Lung (tissue), 16 donors: Measurements from ENCODE around the gene FAM228B. TPM values are rescaled to one million over a fixed set of nuclear protein-coding genes. Genes with fewer than 3 reads are reported as not detected.

ENCODE experiments used
- ATAC-seq: fragments of 200-7000 bp; cut with Tn5 transposase; one replicate; pipeline ENCODE4 v1.9.1; 2020; ENCODE audit warnings: moderate number of reproducible peaks; ENCODE audit not compliant: insufficient read depth, low FRiP score
- DNase-seq, 3 donors: peaks; one replicate each; pipeline ENCODE4 v3.0.0-alpha.2; 2013 to 2017
- H3K27ac ChIP-seq, 2 donors: one replicate each; pipeline ENCODE4 v1.5.1; 2013; ENCODE audit warnings: mild to moderate bottlenecking in 2 of 2, moderate library complexity in 2 of 2, control low read depth in 1 of 2, inconsistent platforms in 1 of 2, low read depth in 1 of 2, low read length in 1 of 2
- H3K27me3 ChIP-seq, 3 donors: one replicate each; pipeline ENCODE4 v1.5.1; 2013; ENCODE audit warnings: low read length in 2 of 3; ENCODE audit not compliant: control insufficient read depth in 3 of 3, insufficient read depth in 3 of 3
- H3K36me3 ChIP-seq, 4 donors: one replicate each; pipeline ENCODE4 v1.5.1; 2013; ENCODE audit warnings: low read length in 4 of 4, mild to moderate bottlenecking in 1 of 4, moderate library complexity in 1 of 4; ENCODE audit not compliant: control insufficient read depth in 4 of 4, insufficient read depth in 4 of 4
- H3K4me1 ChIP-seq, 5 donors: one replicate each; pipeline ENCODE4 v1.5.1; 2013; ENCODE audit warnings: low read length in 5 of 5, mild to moderate bottlenecking in 2 of 5, moderate library complexity in 1 of 5; ENCODE audit not compliant: control insufficient read depth in 5 of 5, insufficient read depth in 5 of 5
- H3K4me3 ChIP-seq: one replicate; pipeline ENCODE4 v1.5.1; 2013; ENCODE audit warnings: mild to moderate bottlenecking, control low read depth, moderate library complexity
- H3K9ac ChIP-seq, 2 donors: one replicate each; pipeline ENCODE4 v1.5.1; 2013; ENCODE audit warnings: low read length in 2 of 2, control low read depth in 1 of 2; ENCODE audit not compliant: insufficient read depth in 1 of 2
- H3K9me3 ChIP-seq, 4 donors: one replicate each; pipeline ENCODE4 v1.5.1; 2013; ENCODE audit warnings: low read length in 3 of 4, mild to moderate bottlenecking in 1 of 4, moderate library complexity in 1 of 4; ENCODE audit not compliant: control insufficient read depth in 4 of 4, insufficient read depth in 3 of 4
- CTCF ChIP-seq: IDR thresholded peaks from 2 replicates; pipeline ENCODE4 v1.5.1; 2012; ENCODE audit warnings: mild to moderate bottlenecking; ENCODE audit errors: control extremely low read depth, extremely low read depth
- WGBS, 2 donors: extraction: QIAGEN DNeasy Blood & Tissue Kit; methylation state at CpG; one replicate each; pipeline ENCODE4 v1.1.7; 2013; 5-methylcytosine and 5-hydroxymethylcytosine counted together
- long read RNA-seq, 5 donors: transcript quantifications; one replicate each; lab custom pipeline, GENCODE V29; 2026
- polyA plus RNA-seq, 2 donors: library from polyadenylated mRNA; stranded (reverse); fragments of 200-250 nt; gene quantifications; one replicate each; pipeline ENCODE4 v1.2.1, GENCODE V29; 2013
- total RNA-seq, 2 donors: library from RNA; depleted of rRNA in 1 of 2; stranded (reverse); fragments of >200 nt in 1 of 2; gene quantifications; one replicate each; pipeline ENCODE4 v1.2.1, GENCODE V29; 2014 to 2021
- donor health status: control.
- donor health status: control.
- donor health status: Bipolar disorder and iron deficiency.
- donor health status: healthy.
- donor health status: DM: yes; HTN: yes; CAD: no.

The FAM228B gene
- 10 to 100 TPM; 20.7 to 35.4 TPM for total RNA-seq
- 10 to 100 TPM in 1 of 2 donors, 1 to 10 TPM in 1; 5.0 to 23.3 TPM for polyA plus RNA-seq
- long read RNA-seq, donor 1, partial matches to known transcripts = 41 of 71 reads
- long read RNA-seq, donor 1, other reads (novel, unspliced or antisense) = 29 of 71 reads
- long read RNA-seq, donor 2 = 0 reads
- long read RNA-seq, donor 3, partial matches to known transcripts = 0 of 1 reads
- long read RNA-seq, donor 3, other reads (novel, unspliced or antisense) = 0 of 1 reads
- long read RNA-seq, donor 4 = 0 reads
- long read RNA-seq, donor 5, partial matches to known transcripts = 5 of 5 reads
- long read RNA-seq, donor 5, other reads (novel, unspliced or antisense) = 0 of 5 reads

GRCh38 chr2:24123195-24123921 lies at the start of gene FAM228B, which contains the start of gene PFN4:
Gene FAM228B, plus strand, starts transcription at chr2:24123469. Its CDS starts 893 bp downstream, at chr2:24124362.
Gene PFN4, minus strand, starts transcription at chr2:24123334. Its CDS starts 799 bp downstream, at chr2:24122535.
- peaks cover 0 to 6% (median 0%) of the 10 kb centered on the region in 4 donors for H3K36me3 ChIP-seq
- H3K9ac ChIP-seq = peak within 1 kb of the TSS; percentile 87 to 89
- no peak for TF ChIP-seq CTCF
- H3K27me3 ChIP-seq = no peaks in the 10 kb centered on the region
- peaks cover 0 to 43% (median 6%) of the 10 kb centered on the region in 5 donors for H3K4me1 ChIP-seq
- H3K27ac ChIP-seq = peak within 1 kb of the TSS; percentile 95 to 97
- DNase-seq = peak; percentile 90 to 94 (median 90)
- ATAC-seq = peak; percentile 96
- WGBS, 2 donors = 0 to 1% methylated on average over 78 to 103 of the region's 103 CpGs
- H3K4me3 ChIP-seq = peak within 1 kb of the TSS; percentile 81
- H3K9me3 ChIP-seq = peaks cover 0 to 3% (median 0%) of the 10 kb centered on the region in 4 donors

- Histone ChIP-seq H3K9me3 (no peaks in the 10 kb centered on the region), H3K4me3 (no peak overlapping the region), H3K27me3 (no peaks in the 10 kb centered on the region), H3K4me1 (peaks cover 0 to 18% (median 5%) of the 10 kb centered on the region in 5 donors), H3K36me3 (peaks cover 0 to 17% (median 13%) of the 10 kb centered on the region in 4 donors), H3K9ac (no peak overlapping the region), H3K27ac (no peak overlapping the region)
- no peak for DNase-seq
- 91 to 94% methylated on average over 6 of the region's 6 CpGs for WGBS, 2 donors
- ATAC-seq = no peak
- TF ChIP-seq CTCF = no peak
Observed at GRCh38 chr2:24073816-24074215, 49.5 kb upstream of the FAM228B start.

- H3K4me1 ChIP-seq = peaks cover 0 to 18% (median 5%) of the 10 kb centered on the region in 5 donors
- ATAC-seq (no peak), DNase-seq (no peak)
- no peak overlapping the region for H3K4me3 ChIP-seq
- no peaks in the 10 kb centered on the region for H3K27me3 ChIP-seq
- peaks cover under 1 to 24% (median 6%) of the 10 kb centered on the region in 4 donors for H3K36me3 ChIP-seq
- WGBS, 2 donors = 63 to 75% methylated on average over 5 of the region's 5 CpGs
- TF ChIP-seq CTCF = no peak
- H3K9ac ChIP-seq = peak overlapping the region; percentile 83 to 86
- H3K9me3 ChIP-seq = no peaks in the 10 kb centered on the region
- H3K27ac ChIP-seq = no peak overlapping the region
Observed at GRCh38 chr2:24075259-24075658, 48.0 kb upstream of the FAM228B start.
